IPS DF 6.9 (cell line): ENCODE data around the gene PDE1A.

Source experiments
- DNase-seq: peaks from one replicate; pipeline ENCODE4 v3.0.0-alpha.2; 2013; ENCODE audit warnings: low read depth, low spot score
- H3K27ac ChIP-seq: one replicate; pipeline ENCODE4 v1.5.1; 2013; ENCODE audit warnings: low read length, control low read depth
- H3K27me3 ChIP-seq: 2 replicates; pipeline ENCODE4 v1.6.1; 2013; ENCODE audit warnings: mild to moderate bottlenecking, low read length; ENCODE audit not compliant: control insufficient read depth, insufficient read depth
- H3K36me3 ChIP-seq: 2 replicates; pipeline ENCODE4 v1.6.1; 2013; ENCODE audit warnings: low read length; ENCODE audit not compliant: control insufficient read depth, insufficient read depth
- H3K4me1 ChIP-seq: 2 replicates; pipeline ENCODE4 v1.6.1; 2013; ENCODE audit warnings: low read length; ENCODE audit not compliant: control insufficient read depth, insufficient read depth
- H3K4me3 ChIP-seq: 2 replicates; pipeline ENCODE4 v1.5.1; 2013; ENCODE audit warnings: mild to moderate bottlenecking, low read length
- H3K9me3 ChIP-seq: 2 replicates; pipeline ENCODE4 v1.6.1; 2013; ENCODE audit warnings: low read length, inconsistent platforms; ENCODE audit not compliant: control insufficient read depth, insufficient read depth
- WGBS: extraction: QIAGEN DNeasy Blood & Tissue Kit; methylation state at CpG from one replicate; pipeline ENCODE4 v1.1.7; 2013; ENCODE audit warnings: mixed read lengths, missing lambda C conversion rate; ENCODE audit not compliant: insufficient read length, insufficient coverage; 5-methylcytosine and 5-hydroxymethylcytosine counted together

The PDE1A gene

DNA sequence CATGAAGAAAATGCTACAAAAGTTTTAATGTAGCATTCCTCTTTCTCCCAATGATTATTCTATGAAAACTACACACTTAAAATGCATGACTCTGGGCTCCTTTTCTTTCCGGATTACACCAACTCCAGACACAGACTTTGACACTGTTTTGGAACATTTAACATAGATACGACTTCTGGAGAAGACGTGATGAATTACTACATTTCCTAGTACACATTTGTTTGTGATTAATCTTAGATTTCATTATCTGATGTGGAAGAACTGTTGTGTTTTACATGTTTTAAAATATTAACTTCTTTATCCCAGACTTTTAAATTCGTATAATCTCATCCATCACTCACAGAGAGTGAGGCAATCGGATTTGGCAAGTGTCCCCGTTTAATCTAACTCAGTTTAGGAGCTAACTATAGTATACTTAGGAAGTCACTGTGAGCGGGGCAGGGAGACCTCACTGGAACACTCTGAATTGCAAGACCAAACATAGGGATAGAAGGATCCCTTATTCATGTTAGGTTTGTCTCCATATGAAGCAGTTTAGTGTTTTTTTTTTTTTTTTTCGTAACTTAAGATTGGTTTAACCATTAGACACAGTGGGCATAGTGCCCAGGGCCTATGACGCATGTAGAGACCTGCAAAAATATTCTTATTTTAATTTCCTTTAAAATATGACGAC is 66.7 kb downstream of the PDE1A start:
- no CpG with 5 or more reads among the region's 10 CpGs for WGBS
- no peak for DNase-seq
- Histone ChIP-seq H3K4me1 (no peaks in the 10 kb centered on the region), H3K27ac (no peak overlapping the region), H3K27me3 (no peaks in the 10 kb centered on the region), H3K9me3 (no peaks in the 10 kb centered on the region), H3K36me3 (no peaks in the 10 kb centered on the region), H3K4me3 (no peak overlapping the region)

DNA sequence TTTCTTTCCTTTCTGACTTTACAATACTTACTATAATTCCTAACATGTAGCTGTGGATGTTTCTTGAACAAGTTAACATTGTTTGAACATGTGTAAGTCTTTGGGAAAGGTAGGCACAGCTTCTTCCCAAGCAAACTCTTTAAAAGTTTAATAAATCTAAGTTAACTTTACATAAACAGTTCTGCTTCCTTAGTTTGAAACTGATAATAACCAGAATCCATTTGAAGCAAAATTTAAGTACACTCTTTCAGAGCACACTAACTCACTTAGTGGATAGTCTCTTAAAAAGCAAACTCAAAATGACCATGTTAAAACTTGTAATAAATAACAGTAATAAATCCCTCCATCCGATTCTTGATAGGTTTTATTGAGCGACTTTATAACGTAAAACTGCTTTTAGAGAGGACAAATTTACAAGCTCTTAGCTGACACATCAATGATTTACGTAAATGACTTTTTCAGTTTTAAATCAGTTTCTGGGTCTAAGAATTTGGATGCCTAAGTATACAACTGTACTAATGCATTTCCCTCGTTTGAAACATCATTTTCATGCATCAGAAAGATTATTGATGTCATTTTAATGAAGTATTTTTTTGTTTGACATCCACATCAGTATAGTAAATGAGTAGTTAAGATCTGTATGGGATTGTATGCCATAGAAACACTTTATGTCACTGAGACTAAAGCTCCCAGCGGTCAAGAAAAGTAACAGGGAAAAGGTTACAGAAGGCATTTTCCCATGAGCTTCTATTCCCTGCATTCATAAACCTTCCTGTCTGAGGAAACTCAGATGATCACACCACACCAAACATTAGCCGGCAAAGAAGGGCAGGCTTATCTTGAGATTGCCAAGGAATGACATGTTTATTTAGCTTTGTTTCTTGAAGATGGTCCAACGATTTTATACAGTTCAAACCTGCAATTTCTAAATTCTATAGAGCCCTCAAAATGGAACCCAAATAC is 67.5 kb downstream of the PDE1A start:
- Histone ChIP-seq H3K27me3 (no peaks in the 10 kb centered on the region), H3K4me1 (no peaks in the 10 kb centered on the region), H3K27ac (no peak overlapping the region), H3K4me3 (no peak overlapping the region), H3K36me3 (no peaks in the 10 kb centered on the region), H3K9me3 (no peaks in the 10 kb centered on the region)
- WGBS, result no CpG with 5 or more reads among the region's 8 CpGs
- no peak for DNase-seq

DNA sequence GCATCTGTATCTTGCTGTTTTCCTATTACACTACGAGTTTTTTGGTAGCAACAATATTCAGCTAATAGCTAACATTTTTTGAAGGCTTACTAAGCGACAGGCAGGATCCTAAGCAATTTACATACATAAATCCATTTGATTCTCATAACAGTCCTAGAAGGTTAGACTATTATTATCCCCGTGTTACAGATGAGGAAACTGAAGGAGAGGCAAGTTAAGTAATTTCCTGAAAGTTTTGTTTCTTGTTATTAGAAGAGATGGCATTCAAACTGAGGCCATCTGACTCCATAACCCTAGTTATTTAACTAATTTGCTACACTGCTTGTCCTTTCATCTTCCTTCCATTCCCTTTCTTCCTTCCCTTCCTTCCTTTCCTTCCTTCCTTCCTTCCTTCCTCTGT is 68.2 kb downstream of the PDE1A start:
- Histone ChIP-seq H3K4me1 (no peaks in the 10 kb centered on the region), H3K36me3 (no peaks in the 10 kb centered on the region), H3K9me3 (no peaks in the 10 kb centered on the region), H3K27ac (no peak overlapping the region), H3K4me3 (no peak overlapping the region), H3K27me3 (no peaks in the 10 kb centered on the region)
- no peak for DNase-seq
- no CpG with 5 or more reads among the region's 3 CpGs for WGBS

GRCh38 chr2:182355815-182356214 is 71.0 kb downstream of the PDE1A start:
- Histone ChIP-seq H3K4me1 (no peaks in the 10 kb centered on the region), H3K9me3 (no peaks in the 10 kb centered on the region), H3K27me3 (no peaks in the 10 kb centered on the region), H3K36me3 (no peaks in the 10 kb centered on the region), H3K27ac (no peak overlapping the region), H3K4me3 (no peak overlapping the region)
- no peak for DNase-seq
- no CpG with 5 or more reads among the region's 1 CpG for WGBS

- H3K4me3 ChIP-seq, result no peak overlapping the region
- no peak for DNase-seq
- WGBS, result no CpG with 5 or more reads among the region's 4 CpGs
- no peaks in the 10 kb centered on the region for H3K36me3 ChIP-seq
- H3K27ac ChIP-seq, result no peak overlapping the region
- no peaks in the 10 kb centered on the region for H3K27me3 ChIP-seq
- no peaks in the 10 kb centered on the region for H3K4me1 ChIP-seq
- no peaks in the 10 kb centered on the region for H3K9me3 ChIP-seq
Measured at GRCh38 chr2:182351427-182351826, 75.4 kb downstream of the PDE1A start.

DNA sequence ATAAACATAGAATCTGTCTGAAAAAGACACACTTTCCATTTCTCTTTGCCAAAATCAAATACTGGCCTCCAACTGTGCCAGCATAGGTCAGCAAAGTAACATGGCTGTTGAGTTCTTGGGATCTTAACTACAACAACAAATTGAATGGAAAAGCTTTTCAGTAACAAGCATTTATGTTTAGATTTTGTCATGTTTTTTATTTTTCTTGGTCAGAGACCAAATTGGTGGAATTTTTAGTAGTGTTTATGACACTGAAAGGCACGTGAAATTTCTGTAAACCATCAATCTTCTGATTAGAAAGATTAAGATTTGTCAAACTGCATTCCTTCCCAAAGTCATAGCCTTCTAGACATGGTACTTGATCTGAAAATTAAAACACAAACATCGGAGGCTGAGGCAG is 77.6 kb downstream of the PDE1A start:
- no peaks in the 10 kb centered on the region for H3K36me3 ChIP-seq
- no CpG with 5 or more reads among the region's 2 CpGs for WGBS
- H3K27me3 ChIP-seq, result no peaks in the 10 kb centered on the region
- no peak overlapping the region for H3K4me3 ChIP-seq
- H3K27ac ChIP-seq, result no peak overlapping the region
- DNase-seq, result no peak
- no peaks in the 10 kb centered on the region for H3K4me1 ChIP-seq
- H3K9me3 ChIP-seq, result no peaks in the 10 kb centered on the region

- Histone ChIP-seq H3K4me1 (no peaks in the 10 kb centered on the region), H3K36me3 (no peaks in the 10 kb centered on the region)
- WGBS, result no CpG with 5 or more reads among the region's 3 CpGs
Measured at GRCh38 chr2:182345384-182345783, 81.5 kb downstream of the PDE1A start.

GRCh38 chr2:182330451-182331305 is 96.2 kb downstream of the PDE1A start:
- Histone ChIP-seq H3K36me3 (no peaks in the 10 kb centered on the region), H3K27ac (no peak overlapping the region), H3K4me3 (no peak overlapping the region), H3K27me3 (no peaks in the 10 kb centered on the region), H3K4me1 (no peaks in the 10 kb centered on the region), H3K9me3 (no peaks in the 10 kb centered on the region)
- DNase-seq, result no peak
- no CpG with 5 or more reads among the region's 5 CpGs for WGBS

More at GRCh38 chr2:182345384-182345783, 81.5 kb downstream of the PDE1A start:
- no peaks in the 10 kb centered on the region for H3K27me3 ChIP-seq
- no peak overlapping the region for H3K4me3 ChIP-seq
- no peaks in the 10 kb centered on the region for H3K9me3 ChIP-seq
- no peak overlapping the region for H3K27ac ChIP-seq
- no peak for DNase-seq

DNA sequence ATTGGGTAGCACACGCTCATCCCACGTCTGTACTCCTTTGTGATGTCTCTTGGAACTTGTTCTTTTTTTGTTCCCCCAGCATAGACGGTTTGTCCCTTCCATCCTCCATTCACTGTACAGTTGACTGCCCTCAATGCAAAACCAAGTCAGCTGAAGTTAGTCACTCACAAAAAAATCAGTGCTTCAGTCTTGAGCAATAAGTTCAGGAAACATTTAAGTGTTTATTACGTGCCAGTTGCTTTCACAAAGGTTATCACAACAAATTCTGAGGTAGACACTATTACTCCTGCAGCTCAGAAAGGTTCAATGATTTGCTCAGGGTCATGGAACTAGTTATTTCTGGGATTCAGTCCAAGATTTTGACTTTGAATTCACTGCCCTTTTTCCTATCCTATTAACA is 102.2 kb downstream of the PDE1A start:
- DNase-seq, result no peak
- H3K9me3 ChIP-seq, result no peaks in the 10 kb centered on the region
- H3K4me1 ChIP-seq, result no peaks in the 10 kb centered on the region
- H3K27me3 ChIP-seq, result no peaks in the 10 kb centered on the region
- H3K4me3 ChIP-seq, result no peak overlapping the region
- no peaks in the 10 kb centered on the region for H3K36me3 ChIP-seq
- H3K27ac ChIP-seq, result no peak overlapping the region
- no CpG with 5 or more reads among the region's 4 CpGs for WGBS

DNA sequence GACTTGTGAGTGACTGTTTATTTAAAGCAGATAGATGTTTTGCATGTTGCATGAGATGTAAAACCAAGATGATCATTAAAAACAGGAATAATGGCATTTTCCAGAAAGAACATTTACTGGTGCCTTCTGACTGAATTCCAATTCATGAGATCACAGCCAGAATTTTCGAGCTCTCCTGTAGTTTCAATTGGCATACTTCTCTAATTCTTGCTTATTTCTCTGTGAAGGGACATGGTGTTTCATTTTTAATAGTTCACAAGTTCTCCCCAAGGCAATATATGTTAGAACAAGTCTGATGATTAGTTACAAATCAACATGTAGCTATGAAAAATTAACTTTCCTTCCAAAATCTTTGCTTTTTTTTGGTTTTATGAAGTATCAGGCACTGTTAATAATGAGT is 105.7 kb downstream of the PDE1A start:
- H3K4me1 ChIP-seq, result 0 out of 2 replicates have a peak, but pooled peaks cover 2% of the 10 kb centered on the region
- no peaks in the 10 kb centered on the region for H3K9me3 ChIP-seq
- no peak for DNase-seq
- no peaks in the 10 kb centered on the region for H3K36me3 ChIP-seq
- no CpG with 5 or more reads among the region's 1 CpG for WGBS
- H3K4me3 ChIP-seq, result no peak overlapping the region
- no peak overlapping the region for H3K27ac ChIP-seq
- H3K27me3 ChIP-seq, result no peaks in the 10 kb centered on the region
